Astrocyte (in vitro differentiated cells and primary cell): ENCODE data around the gene SLC6A20.

Experiments
- CTCF ChIP-seq: IDR thresholded peaks from 2 replicates; pipeline ENCODE4 v1.5.1; 2011; ENCODE audit warnings: low read depth, mild to moderate bottlenecking, inconsistent platforms, low read length, moderate library complexity; ENCODE audit not compliant: insufficient read depth
- EZH2 ChIP-seq: IDR thresholded peaks from 2 replicates; pipeline ENCODE4 v1.6.1; 2012; ENCODE audit warnings: mild to moderate bottlenecking, low read length, inconsistent platforms; ENCODE audit not compliant: insufficient read depth

DNA sequence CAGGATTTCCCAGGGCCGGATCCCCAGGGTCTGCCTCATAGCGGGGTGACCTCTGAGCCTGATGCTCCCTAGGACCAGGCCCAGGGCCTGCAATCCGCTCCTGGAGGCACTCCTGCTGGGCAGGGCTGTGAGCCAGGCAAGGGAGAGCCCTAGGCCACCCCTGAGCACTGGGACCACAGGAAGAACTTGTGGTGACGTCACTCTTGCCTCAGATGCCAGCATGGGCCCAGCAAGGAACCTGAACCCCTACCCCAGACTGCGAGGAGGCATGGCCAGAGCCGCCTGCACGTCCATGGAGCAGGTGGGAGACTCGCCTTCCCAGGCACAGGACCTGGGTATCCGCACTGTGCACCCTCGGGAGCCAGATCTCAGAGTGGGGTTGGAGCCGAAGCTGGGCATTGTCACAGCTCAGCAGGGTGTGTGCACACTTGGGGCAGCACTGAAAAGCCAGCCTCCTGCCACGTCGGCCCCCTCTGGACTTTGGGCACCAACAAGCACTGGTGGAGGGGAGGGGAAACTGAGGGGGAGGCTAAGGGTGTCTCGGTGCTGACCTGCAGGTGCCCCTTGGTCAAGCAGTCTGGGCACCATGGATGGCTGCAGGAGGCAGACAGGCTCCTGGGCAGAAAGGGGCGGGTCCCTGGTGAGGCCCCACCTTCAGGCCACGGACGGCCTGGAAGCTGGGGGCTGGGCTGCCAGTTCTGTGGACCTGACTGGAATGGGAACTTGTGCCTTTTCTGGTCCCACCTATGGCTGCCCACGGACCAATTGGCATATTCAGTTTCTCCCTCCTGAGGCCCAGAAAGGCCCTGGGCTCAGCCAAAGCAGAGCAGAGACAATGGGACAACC lies 49.3 kb downstream of the SLC6A20 start:
- TF ChIP-seq CTCF (no peak), EZH2 (no peak)
